Renal cortex interstitium (tissue), 11 donors: Measurements from ENCODE around the gene ATP9B. TPM values are rescaled to one million over a fixed set of nuclear protein-coding genes. Genes with fewer than 3 reads are reported as not detected.
A peak's percentile ranks its signal among the peaks of the same experiment; 100 is the strongest.
"Not testable (repeated sequence)": the region's sequence is repeated elsewhere in the genome, so short reads cannot be mapped to it uniquely, and the experiment has no call there.

Source experiments
- DNase-seq, 11 donors: peaks; one replicate each; pipeline ENCODE4 v3.0.0-alpha.2; 2013; ENCODE audit warnings: low read depth in 9 of 11, low spot score in 4 of 11; ENCODE audit errors: extremely low read depth in 1 of 11
- polyA plus RNA-seq, 3 donors: library from polyadenylated mRNA; unstranded; fragments of 120-200 nt; gene quantifications; one replicate each; pipeline ENCODE4 v1.2.1, GENCODE V29; 2013; ENCODE audit not compliant: insufficient read length in 3 of 3

The ATP9B gene
- polyA plus RNA-seq, 3 donors: 31.4 to 41.0 (median 38.5) TPM

DNA sequence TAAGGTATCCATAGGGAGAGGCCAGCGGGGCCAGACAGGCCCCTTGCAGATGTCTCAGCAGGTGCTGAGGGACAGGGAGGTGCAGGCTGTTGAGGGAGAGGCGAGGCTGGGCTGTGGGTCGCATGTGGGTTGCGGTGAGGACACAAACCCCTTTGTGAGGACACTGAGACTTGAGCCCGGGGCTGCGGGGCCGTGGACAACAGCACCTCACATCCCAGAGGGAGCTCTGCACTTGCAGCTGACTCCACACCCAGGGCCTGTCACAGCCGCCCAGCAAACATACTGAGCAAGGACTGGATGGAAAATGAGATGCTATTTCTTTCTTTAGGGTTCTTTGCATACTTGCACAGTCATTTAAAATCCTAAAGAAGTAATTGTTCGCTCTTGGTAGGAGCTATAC lies 231.2 kb downstream of the ATP9B start:
- no peak for DNase-seq

DNA sequence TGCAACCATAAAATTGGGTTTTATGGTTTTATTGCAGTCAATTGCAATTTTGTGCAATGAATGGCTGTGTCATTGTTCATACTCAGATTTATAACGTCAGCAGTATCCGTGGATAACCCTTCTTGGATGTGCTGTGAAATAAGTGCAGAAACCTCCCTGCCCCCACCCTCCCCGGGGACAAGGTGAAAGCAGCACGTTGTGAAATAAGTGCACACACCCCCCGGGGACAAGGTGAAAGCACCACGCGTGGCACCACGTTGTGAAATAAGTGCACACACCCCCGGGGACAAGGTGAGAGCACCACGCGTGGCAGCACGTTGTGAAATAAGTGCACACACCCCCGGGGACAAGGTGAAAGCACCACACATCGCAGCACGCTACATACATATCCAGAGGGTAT lies 232.9 kb downstream of the ATP9B start:
- DNase-seq: no peak

DNA sequence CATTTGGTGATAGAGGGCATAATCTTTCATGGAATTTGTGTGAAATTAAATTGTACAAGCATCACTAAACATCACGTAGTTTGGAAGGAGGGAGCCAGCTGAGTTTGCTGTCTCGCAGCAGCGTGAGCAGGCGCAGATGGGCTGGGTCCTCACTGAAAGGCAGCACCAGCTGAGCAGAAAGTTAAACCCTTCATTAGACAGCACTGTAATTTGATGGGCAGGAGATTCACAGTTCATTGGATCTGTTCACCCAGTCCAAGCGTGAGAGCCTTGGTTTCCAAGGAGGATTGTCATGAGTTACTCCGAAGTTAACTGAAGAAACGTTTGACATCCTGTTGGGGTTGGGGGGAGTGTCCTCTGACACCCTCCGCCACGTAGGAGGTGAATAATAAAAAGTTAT lies 236.7 kb downstream of the ATP9B start:
- peak in 3 of 11 donors; percentile 5 to 16 (median 9) for DNase-seq

DNA sequence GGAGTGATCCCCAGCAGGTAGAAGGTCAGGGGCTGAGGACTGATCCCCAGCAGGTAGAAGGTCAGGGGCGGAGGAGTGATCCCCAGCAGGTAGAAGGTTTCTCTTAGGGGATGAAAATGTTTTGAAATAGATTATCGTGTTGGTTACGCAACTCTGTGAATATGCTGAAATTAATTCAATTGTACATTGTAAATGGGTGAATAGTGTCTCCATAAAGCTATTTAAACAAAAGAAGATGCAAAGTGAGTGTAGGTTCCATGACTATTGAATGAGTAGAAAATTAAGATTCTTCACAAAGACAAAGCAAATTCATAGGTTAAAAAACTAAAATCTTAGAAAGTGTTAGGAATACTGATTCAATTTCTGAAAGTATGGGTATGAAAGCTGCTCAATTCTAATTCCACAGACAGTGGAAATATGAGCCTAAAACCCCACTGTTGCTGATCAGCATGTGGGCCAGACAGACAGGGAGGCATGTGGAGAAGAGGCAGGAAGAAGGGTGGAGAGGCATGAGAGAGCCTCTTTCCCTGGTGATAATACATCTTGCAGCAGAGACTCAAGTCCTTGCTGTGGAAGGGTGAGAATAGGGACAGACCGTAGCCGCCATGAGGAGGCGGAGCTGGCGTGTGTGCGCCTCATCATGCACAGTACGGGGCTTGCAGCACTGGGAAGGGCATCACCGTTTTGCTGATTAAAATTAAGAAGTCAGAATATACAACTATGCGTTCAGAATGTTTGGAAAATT lies 240.6 kb downstream of the ATP9B start:
- no peak for DNase-seq

GRCh38 chr18:79314838-79315388 lies 245.7 kb downstream of the ATP9B start:
- DNase-seq: no peak

- DNase-seq: no peak
Measured at GRCh38 chr18:79315596-79315995, 246.4 kb downstream of the ATP9B start.

DNA sequence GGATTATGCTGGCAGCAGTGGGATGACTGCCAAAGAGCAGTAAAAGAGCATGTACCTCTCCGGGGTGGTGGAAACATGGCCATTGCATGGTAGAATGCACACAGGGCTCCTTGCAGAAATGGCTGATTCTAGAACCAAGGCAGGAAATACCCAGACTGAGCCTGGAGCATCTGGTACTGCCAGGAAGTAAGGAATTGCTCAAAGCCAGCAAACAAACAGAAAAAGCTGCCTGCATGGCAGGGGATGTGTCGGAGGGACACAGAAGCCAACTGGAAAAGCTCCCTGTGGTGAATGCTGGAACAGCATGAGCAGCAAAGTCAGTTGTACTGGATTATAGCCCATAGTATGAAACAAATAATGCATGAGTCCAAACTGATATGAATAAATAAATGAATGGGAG lies 248.5 kb downstream of the ATP9B start:
- no peak for DNase-seq

- no peak for DNase-seq
Measured at GRCh38 chr18:79318142-79318673, 249.0 kb downstream of the ATP9B start.

GRCh38 chr18:79320216-79320850 lies 251.1 kb downstream of the ATP9B start:
- no peak for DNase-seq

DNA sequence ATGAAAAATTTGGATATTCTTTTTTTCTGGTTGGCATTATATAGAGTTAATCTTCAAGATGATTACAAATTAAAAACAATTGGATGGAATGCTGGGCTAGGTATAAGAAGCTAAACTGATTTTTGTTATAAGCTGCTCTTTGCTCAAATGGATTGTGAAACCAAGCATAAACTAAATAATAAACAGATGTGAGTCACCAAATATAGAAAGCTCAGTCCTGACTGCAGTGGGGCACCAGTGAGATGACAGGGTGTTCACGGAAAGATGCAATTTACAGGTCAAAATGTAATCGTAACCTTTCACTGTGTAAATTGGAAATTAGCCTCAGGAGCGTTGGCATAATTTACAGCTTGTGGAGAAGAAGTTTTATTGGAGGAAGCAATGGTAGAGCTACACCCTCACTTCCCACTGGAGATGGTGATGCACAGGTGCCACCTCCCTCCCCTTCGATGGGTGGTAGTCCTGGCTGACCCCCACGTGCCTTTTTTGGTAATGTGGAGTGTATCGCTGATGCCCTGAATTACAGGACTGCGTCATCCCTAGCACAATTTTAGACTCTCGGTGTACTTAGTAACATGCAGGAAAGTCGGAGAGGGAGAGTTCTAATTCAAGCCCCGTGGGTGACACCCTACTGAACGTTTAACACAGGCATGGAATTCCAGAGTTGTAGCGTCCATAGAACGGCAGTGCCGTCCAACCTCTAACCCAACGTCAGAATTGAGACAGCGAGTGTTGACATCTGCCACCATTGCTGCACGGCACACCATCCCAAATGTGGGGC lies 252.6 kb downstream of the ATP9B start:
- no peak for DNase-seq

DNA sequence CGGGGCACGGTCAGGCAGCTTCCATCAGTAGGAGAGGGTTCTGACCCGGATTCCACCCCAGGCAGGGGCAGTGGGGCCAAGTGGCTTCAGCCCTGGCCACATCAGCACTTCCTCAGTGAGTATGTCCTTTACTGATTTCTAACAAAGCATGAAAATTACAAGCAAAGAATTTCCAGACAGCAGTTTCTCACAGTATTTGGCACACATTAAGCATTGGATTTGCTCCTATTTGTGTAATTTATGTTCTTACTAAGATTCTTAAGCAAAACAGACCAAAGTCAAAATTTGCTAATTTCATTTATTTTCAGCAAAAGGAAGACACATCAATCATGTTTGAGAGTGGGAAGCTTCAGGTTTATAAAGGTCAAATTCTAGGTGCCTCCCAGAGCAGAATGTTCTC lies 253.2 kb downstream of the ATP9B start:
- no peak for DNase-seq

DNA sequence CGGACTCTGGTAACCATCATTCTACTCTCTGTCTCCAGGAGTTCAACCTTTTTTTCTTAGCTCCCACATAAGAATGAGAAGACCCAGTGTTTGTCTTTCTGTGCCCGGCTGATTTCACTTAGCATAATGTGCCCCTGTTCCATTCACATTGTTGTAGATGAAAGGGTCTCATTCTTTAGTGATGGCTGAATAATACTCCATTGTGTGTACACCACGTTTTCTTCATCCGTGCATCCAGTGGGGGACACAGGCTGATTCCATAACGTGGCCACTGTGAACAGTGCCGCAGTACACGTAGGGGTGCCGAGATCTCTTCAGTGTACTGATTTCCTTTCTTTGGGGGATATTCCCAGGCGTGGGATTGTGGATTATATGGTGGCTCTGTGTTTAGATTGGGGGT lies 254.3 kb downstream of the ATP9B start:
- DNase-seq: no peak

- DNase-seq: peak in 2 of 11 donors; percentile 15 to 38
Measured at GRCh38 chr18:79326413-79327198, 257.4 kb downstream of the ATP9B start.

GRCh38 chr18:79327199-79327721 lies 258.1 kb downstream of the ATP9B start:
- no peak for DNase-seq

DNA sequence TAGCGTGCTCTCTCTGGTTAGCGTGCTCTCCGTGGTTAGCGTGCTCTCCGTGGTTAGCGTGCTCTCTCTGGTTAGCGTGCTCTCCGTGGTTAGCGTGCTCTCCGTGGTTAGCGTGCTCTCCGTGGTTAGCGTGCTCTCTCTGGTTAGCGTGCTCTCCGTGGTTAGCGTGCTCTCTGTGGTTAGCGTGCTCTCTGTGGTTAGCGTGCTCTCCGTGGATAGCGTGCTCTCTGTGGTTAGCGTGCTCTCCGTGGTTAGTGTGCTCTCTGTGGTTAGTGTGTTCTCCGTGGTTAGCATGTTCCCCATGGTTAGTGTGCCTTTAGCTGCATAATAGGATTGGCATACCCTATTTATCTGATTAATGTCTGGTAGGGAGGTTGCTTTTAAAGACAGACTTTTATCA lies 258.7 kb downstream of the ATP9B start:
- not testable (repeated sequence) for DNase-seq

DNA sequence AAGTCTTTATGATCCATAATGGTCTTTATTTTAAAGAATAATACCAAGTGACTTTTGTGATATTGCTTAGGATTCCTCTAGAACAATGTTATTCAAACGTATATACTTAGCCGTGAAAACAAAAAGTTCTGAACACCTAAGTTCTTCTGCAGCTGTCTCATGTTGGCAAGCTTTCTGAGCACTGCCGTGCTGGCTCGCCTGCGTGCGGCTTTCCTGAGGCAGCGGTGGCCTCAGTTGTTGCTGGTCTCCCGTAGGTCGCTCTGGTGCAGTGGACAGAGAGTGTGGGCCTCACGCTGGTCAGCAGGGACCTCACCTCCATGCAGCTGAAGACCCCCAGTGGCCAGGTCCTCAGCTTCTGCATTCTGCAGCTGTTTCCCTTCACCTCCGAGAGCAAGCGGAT lies 259.7 kb downstream of the ATP9B start:
- DNase-seq: no peak

DNA sequence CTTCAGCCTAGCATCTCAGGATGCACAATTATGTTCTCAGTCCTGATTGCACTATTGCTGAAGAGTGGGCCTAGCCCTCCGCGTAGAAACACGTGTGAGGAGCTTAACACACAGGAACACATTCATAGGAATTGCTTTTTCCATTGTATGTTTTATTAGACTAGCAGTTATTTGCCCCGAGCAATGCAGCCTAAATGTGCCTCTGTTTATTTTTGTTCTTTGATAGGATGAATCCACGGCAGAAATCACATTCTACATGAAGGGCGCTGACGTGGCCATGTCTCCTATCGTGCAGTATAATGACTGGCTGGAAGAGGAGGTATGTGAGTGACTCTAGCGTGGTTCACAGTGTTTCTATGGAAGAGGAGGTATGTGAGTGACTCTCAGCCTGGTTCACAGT lies 260.6 kb downstream of the ATP9B start:
- DNase-seq: no peak

- no peak for DNase-seq
Measured at GRCh38 chr18:79332646-79333045, 263.5 kb downstream of the ATP9B start.

DNA sequence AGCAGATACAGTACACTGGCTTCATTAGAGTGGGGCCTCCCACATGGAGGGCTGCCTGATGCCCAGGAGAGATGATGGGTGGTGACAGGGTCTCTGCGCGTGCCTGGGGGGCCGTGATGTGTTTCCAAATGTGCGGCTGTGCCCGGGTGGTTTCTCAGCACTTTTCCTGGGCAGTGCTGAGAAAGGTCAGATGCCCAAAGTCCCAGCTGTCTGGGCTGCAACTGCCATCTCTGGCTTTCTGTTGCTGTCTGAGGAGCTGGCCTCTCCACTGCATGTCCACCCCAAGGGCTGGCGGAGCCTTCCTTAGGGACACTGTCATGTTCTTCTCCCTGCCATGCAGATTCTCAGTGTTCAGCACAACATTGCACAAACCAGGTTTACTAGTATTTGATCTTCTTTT lies 263.9 kb downstream of the ATP9B start:
- DNase-seq: no peak
